Upper lobe of left lung (tissue), 4 donors: Measurements from ENCODE around the gene GPR158.

Source experiments
- POLR2A ChIP-seq, 4 donors: fragments of 450-650 bp; IDR thresholded peaks; one replicate each; pipeline ENCODE4 v1.5.1; 2016 to 2017; ENCODE audit warnings: antibody characterized with exemption in 4 of 4, mild to moderate bottlenecking in 2 of 4
- TF ChIP-seq, protein P1 (sequence below), 6 experiments: fragments of 450-650 bp in 4 of 6; fragments of 200-600 bp in 2 of 6; sonication (generic) in 2 of 6; IDR thresholded peaks; one replicate each; pipeline ENCODE4 v1.5.1; 2016 to 2019; ENCODE audit warnings: antibody characterized with exemption in 6 of 6

DNA sequence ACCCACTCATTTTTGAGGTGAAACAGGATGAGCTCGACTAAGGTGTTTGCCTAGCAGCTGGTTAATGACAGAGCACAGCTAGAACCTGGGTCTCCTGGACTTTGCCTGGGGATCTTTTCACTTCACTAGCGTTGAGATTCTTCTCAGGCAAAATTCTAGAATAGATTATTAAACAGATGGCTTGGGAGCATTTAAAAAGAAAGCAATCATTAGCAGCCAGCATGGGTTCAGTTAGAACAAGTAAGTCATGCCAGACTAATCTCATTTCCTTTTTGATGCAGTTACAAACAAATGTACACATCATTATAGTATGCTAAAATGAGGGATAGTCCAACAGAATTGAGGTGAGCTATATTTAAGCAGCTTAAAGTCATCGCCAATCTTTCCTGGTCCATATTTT lies 467.9 kb downstream of the GPR158 start:
- TF ChIP-seq, protein P1, sequence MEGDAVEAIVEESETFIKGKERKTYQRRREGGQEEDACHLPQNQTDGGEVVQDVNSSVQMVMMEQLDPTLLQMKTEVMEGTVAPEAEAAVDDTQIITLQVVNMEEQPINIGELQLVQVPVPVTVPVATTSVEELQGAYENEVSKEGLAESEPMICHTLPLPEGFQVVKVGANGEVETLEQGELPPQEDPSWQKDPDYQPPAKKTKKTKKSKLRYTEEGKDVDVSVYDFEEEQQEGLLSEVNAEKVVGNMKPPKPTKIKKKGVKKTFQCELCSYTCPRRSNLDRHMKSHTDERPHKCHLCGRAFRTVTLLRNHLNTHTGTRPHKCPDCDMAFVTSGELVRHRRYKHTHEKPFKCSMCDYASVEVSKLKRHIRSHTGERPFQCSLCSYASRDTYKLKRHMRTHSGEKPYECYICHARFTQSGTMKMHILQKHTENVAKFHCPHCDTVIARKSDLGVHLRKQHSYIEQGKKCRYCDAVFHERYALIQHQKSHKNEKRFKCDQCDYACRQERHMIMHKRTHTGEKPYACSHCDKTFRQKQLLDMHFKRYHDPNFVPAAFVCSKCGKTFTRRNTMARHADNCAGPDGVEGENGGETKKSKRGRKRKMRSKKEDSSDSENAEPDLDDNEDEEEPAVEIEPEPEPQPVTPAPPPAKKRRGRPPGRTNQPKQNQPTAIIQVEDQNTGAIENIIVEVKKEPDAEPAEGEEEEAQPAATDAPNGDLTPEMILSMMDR (IDR thresholded peaks at IDR 0.05): no peak
- no peak for TF ChIP-seq POLR2A (IDR thresholded peaks at IDR 0.05)
